Measurements from ENCODE around the gene KRTAP5-9.

GRCh38 chr11:71519546-71519945, 28.7 kb upstream of the KRTAP5-9 start:
- TF ChIP-seq EZH2 (IDR thresholded peaks at IDR 0.05; ENCODE audit: borderline replicate concordance) (no peak), CTCF (IDR thresholded peaks at IDR 0.05; ENCODE audit: poor library complexity) (no peak)

All from hepatocyte (in vitro differentiated cells).